RWPE2 (cell line): ENCODE results near the gene ARHGEF10L.
A peak's percentile ranks its signal among the peaks of the same experiment; 100 is the strongest.

Experiments
- ATAC-seq: fragments of 200-7000 bp; cut with Tn5 transposase; 3 replicates; pipeline ENCODE4 v1.9.1; 2021; ENCODE audit warnings: low read depth
- DNase-seq: peaks from one replicate; pipeline ENCODE4 v3.0.0-alpha.2; 2020; ENCODE audit warnings: low spot score
- H3K27ac ChIP-seq: fragments of 450-650 bp; 2 replicates; pipeline ENCODE4 v1.5.1; 2017; ENCODE audit warnings: mild to moderate bottlenecking; ENCODE audit not compliant: poor library complexity, severe bottlenecking
- H3K27me3 ChIP-seq: fragments of 250-450 bp; sonication (Bioruptor Pico); 2 replicates; pipeline ENCODE4 v1.5.1; 2021; ENCODE audit warnings: mild to moderate bottlenecking, moderate library complexity; ENCODE audit not compliant: insufficient read depth, poor library complexity, severe bottlenecking
- H3K36me3 ChIP-seq: fragments of 250-450 bp; sonication (Bioruptor Pico); 2 replicates; pipeline ENCODE4 v1.5.1; 2020; ENCODE audit warnings: low read depth, mild to moderate bottlenecking, moderate library complexity
- H3K4me1 ChIP-seq: fragments of 250-450 bp; sonication (Bioruptor Pico); 2 replicates; pipeline ENCODE4 v1.5.1; 2021; ENCODE audit warnings: mild to moderate bottlenecking, moderate library complexity; ENCODE audit not compliant: insufficient read depth, poor library complexity, severe bottlenecking
- H3K4me3 ChIP-seq: fragments of 250-450 bp; sonication (Bioruptor Pico); 2 replicates; pipeline ENCODE4 v1.5.1; 2021; ENCODE audit warnings: mild to moderate bottlenecking, moderate library complexity; ENCODE audit not compliant: severe bottlenecking
- H3K9me3 ChIP-seq: fragments of 250-450 bp; sonication (Bioruptor Pico); 2 replicates; pipeline ENCODE4 v1.5.1; 2021; ENCODE audit warnings: mild to moderate bottlenecking, moderate library complexity; ENCODE audit not compliant: severe bottlenecking
- CTCF ChIP-seq: fragments of 450-650 bp; IDR thresholded peaks from one replicate; pipeline ENCODE4 v1.5.1; 2017; ENCODE audit warnings: mild to moderate bottlenecking, moderate library complexity; ENCODE audit not compliant: poor library complexity, severe bottlenecking

ARHGEF10L gene

GRCh38 chr1:17553975-17554700, 14.6 kb downstream of the ARHGEF10L start:
- DNase-seq (peak; percentile 89), ATAC-seq (peak; percentile 87)
- H3K4me3 ChIP-seq: no peak overlapping the region
- no peaks in the 10 kb centered on the region for H3K27me3 ChIP-seq
- no peaks in the 10 kb centered on the region for H3K36me3 ChIP-seq
- H3K27ac ChIP-seq: peak overlapping the region; percentile 73
- H3K4me1 ChIP-seq: peaks cover 27% of the 10 kb centered on the region
- no peaks in the 10 kb centered on the region for H3K9me3 ChIP-seq
- no peak for TF ChIP-seq CTCF

GRCh38 chr1:17554954-17555353, 15.5 kb downstream of the ARHGEF10L start:
- no peak overlapping the region for H3K4me3 ChIP-seq
- no peaks in the 10 kb centered on the region for H3K27me3 ChIP-seq
- no peaks in the 10 kb centered on the region for H3K36me3 ChIP-seq
- H3K4me1 ChIP-seq: peaks cover 35% of the 10 kb centered on the region
- ATAC-seq: no peak
- H3K27ac ChIP-seq: peak overlapping the region; percentile 73
- H3K9me3 ChIP-seq: no peaks in the 10 kb centered on the region
- no peak for DNase-seq
- TF ChIP-seq CTCF: no peak

- TF ChIP-seq CTCF: no peak
- ATAC-seq (no peak), DNase-seq (no peak)
- Histone ChIP-seq H3K9me3 (no peaks in the 10 kb centered on the region), H3K27ac (no peak overlapping the region), H3K4me3 (no peak overlapping the region), H3K4me1 (peaks cover 34% of the 10 kb centered on the region), H3K36me3 (no peaks in the 10 kb centered on the region), H3K27me3 (no peaks in the 10 kb centered on the region)
Measured at GRCh38 chr1:17557986-17558385, 18.5 kb downstream of the ARHGEF10L start.

- Histone ChIP-seq H3K4me1 (peaks cover 28% of the 10 kb centered on the region), H3K9me3 (no peaks in the 10 kb centered on the region), H3K4me3 (no peak overlapping the region), H3K27ac (no peak overlapping the region), H3K36me3 (no peaks in the 10 kb centered on the region), H3K27me3 (no peaks in the 10 kb centered on the region)
- no peak for TF ChIP-seq CTCF
- no peak for DNase-seq
- ATAC-seq: no peak
Measured at GRCh38 chr1:17558541-17558940, 19.0 kb downstream of the ARHGEF10L start.

GRCh38 chr1:17558954-17559614, 19.6 kb downstream of the ARHGEF10L start:
- Histone ChIP-seq H3K27me3 (no peaks in the 10 kb centered on the region), H3K4me1 (peaks cover 23% of the 10 kb centered on the region), H3K4me3 (no peak overlapping the region), H3K36me3 (no peaks in the 10 kb centered on the region), H3K27ac (peak overlapping the region; percentile 33), H3K9me3 (no peaks in the 10 kb centered on the region)
- DNase-seq (no peak), ATAC-seq (no peak)
- TF ChIP-seq CTCF: no peak
